Common myeloid progenitor, CD34-positive (primary cell): Measurements from ENCODE around the gene SLC6A3.
A peak's percentile ranks its signal among the peaks of the same experiment; 100 is the strongest.

ENCODE experiments used
- CTCF ChIA-PET: fragments of 350-600 bp; sonication (Branson Sonifier 250); formaldehyde crosslinking; loops from one replicate; lab custom pipeline; 2021; ENCODE audit warnings: antibody characterized with exemption; lab: Charles Lee
- POLR2A ChIA-PET: fragments of 350-600 bp; sonication (Branson Sonifier 250); formaldehyde crosslinking; loops from one replicate; lab custom pipeline; 2021; ENCODE audit warnings: antibody characterized with exemption; lab: Charles Lee
- DNase-seq, 3 donors: peaks; one replicate each; pipeline versions ENCODE4 v3.0.0 to v3.0.0-alpha.2; 2013
- H3K27ac ChIP-seq, 2 experiments: 1 replicate in 1 of 2; 2 replicates in 1 of 2; pipeline ENCODE4 v1.7.0; 2013; ENCODE audit warnings: inconsistent platforms in 2 of 2, low read length in 2 of 2, mild to moderate bottlenecking in 2 of 2, low read depth in 1 of 2, moderate library complexity in 1 of 2; ENCODE audit not compliant: severe bottlenecking in 2 of 2, insufficient read depth in 1 of 2, poor library complexity in 1 of 2
- H3K27me3 ChIP-seq, 5 experiments: replicated peaks in 2 of 5; 1 replicate in 3 of 5; 2 replicates in 2 of 5; pipeline versions ENCODE4 v1.6.1 to v1.7.0; 2013; ENCODE audit warnings: low read length in 4 of 5, mild to moderate bottlenecking in 2 of 5, moderate library complexity in 2 of 5, inconsistent platforms in 1 of 5; ENCODE audit not compliant: insufficient read depth in 5 of 5, control insufficient read depth in 4 of 5
- H3K36me3 ChIP-seq, 4 experiments: 1 replicate in 2 of 4; 2 replicates in 2 of 4; pipeline versions ENCODE4 v1.6.1 to v1.7.0; 2013; ENCODE audit warnings: low read length in 3 of 4, control low read depth in 1 of 4, mild to moderate bottlenecking in 1 of 4; ENCODE audit not compliant: control insufficient read depth in 4 of 4, insufficient read depth in 4 of 4
- H3K4me1 ChIP-seq, 4 experiments: 1 replicate in 3 of 4; 2 replicates in 1 of 4; pipeline versions ENCODE4 v1.6.1 to v1.7.1; 2013; ENCODE audit warnings: low read length in 3 of 4, mild to moderate bottlenecking in 3 of 4, control low read depth in 1 of 4, inconsistent platforms in 1 of 4, moderate library complexity in 1 of 4; ENCODE audit not compliant: control insufficient read depth in 4 of 4, insufficient read depth in 4 of 4; ENCODE audit errors: control extremely low read depth in 1 of 4
- H3K4me3 ChIP-seq, 7 experiments: 1 replicate in 4 of 7; 2 replicates in 3 of 7; pipeline versions ENCODE4 v1.5.1 to v1.7.0; 2013; ENCODE audit warnings: mild to moderate bottlenecking in 7 of 7, low read length in 6 of 7, moderate library complexity in 6 of 7, inconsistent platforms in 2 of 7, low read depth in 2 of 7, control low read depth in 1 of 7; ENCODE audit not compliant: insufficient read depth in 4 of 7, control insufficient read depth in 1 of 7; ENCODE audit errors: extremely low read depth in 1 of 7
- H3K9me3 ChIP-seq, 5 experiments: 1 replicate in 4 of 5; 2 replicates in 1 of 5; pipeline versions ENCODE4 v1.6.1 to v1.7.1; 2013; ENCODE audit warnings: low read length in 4 of 5, mild to moderate bottlenecking in 2 of 5, inconsistent platforms in 1 of 5, low read depth in 1 of 5, moderate library complexity in 1 of 5; ENCODE audit not compliant: control insufficient read depth in 4 of 5, insufficient read depth in 2 of 5; ENCODE audit errors: control extremely low read depth in 1 of 5
- whole genome bisulfite sequencing: methylation state at CpG from one replicate; pipeline ENCODE4 v1.1.5; 2013; ENCODE audit not compliant: insufficient coverage; 5-methylcytosine and 5-hydroxymethylcytosine counted together

The SLC6A3 gene

GRCh38 chr5:1445689-1446601 is 705 bp upstream of the SLC6A3 start:
- Histone ChIP-seq H3K4me1 (peaks cover 0 to 5% (median 3%) of the 10 kb centered on the region in 4 experiments), H3K9me3 (peaks cover 0 to 6% (median 0%) of the 10 kb centered on the region in 5 experiments), H3K27ac (no peak overlapping the region), H3K4me3 (no peak overlapping the region), H3K27me3 (peaks cover 0 to 99% (median 35%) of the 10 kb centered on the region in 5 experiments), H3K36me3 (no peaks in the 10 kb centered on the region)
- 6% methylated on average over 60 of the region's 92 CpGs for whole genome bisulfite sequencing
- DNase-seq = no peak
- CTCF ChIA-PET = no interaction called here
- POLR2A ChIA-PET = no interaction called here

DNA sequence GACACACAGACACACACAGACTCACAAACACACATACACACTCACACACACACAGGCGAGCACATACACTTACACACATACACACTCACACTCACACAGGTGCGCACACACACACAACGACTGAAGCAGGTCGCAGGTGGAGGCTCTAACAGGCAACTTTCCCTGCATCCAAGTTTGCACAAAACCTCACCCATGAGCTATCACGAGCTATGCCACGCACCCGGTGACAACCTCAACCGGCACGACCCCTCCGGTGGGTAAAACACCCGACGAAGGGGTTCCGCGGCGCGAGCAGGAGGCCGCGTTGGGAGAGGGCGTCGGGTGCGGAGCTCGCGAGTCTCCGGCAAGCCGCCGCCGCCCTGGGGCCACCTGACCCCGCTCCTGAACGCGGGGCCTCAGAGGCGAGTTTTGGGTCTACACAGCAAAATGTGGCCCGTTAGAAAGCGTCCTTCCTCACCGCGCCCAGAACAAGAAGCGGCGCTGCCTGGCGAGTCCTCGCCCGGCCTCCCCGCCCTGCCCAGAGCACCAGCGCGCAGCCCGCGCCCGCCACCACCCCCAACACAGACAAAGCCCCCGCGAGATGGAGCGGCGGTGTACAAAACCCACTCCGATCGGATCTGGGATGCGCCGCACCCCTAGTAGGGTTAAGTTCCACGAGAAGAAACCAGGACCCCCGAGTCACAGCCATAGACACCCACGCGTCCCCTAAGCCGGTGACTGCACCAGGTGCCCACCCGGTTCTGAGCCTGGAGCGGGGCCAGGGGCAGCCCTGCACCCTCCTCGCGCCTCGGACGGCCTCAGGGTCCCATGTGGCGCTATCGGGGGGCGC is 665 bp downstream of the SLC6A3 start:
- POLR2A ChIA-PET = no interaction called here
- no peak for DNase-seq
- CTCF ChIA-PET = no interaction called here
- peaks cover 0 to 9% (median 0%) of the 10 kb centered on the region in 5 experiments for H3K9me3 ChIP-seq
- H3K27me3 ChIP-seq = peaks cover 0 to 92% (median 35%) of the 10 kb centered on the region in 5 experiments
- 6% methylated on average over 47 of the region's 68 CpGs for WGBS
- no peak overlapping the region for H3K27ac ChIP-seq
- peaks cover 0 to 5% (median 3%) of the 10 kb centered on the region in 4 experiments for H3K4me1 ChIP-seq
- peak overlapping the region in 1 of 7 experiments; percentile 16 for H3K4me3 ChIP-seq
- no peaks in the 10 kb centered on the region for H3K36me3 ChIP-seq

GRCh38 chr5:1443991-1444360 is 1.3 kb downstream of the SLC6A3 start:
- WGBS = 40% methylated on average over 10 of the region's 15 CpGs

GRCh38 chr5:1443171-1443570 is 2.1 kb downstream of the SLC6A3 start:
- H3K27me3 ChIP-seq = peaks cover 0 to 90% (median 26%) of the 10 kb centered on the region in 5 experiments
- H3K36me3 ChIP-seq = no peaks in the 10 kb centered on the region
- CTCF ChIA-PET = no interaction called here
- POLR2A ChIA-PET = no interaction called here
- no peak overlapping the region for H3K27ac ChIP-seq
- H3K9me3 ChIP-seq = peaks cover 0 to 9% (median 0%) of the 10 kb centered on the region in 5 experiments
- DNase-seq = no peak
- H3K4me1 ChIP-seq = peaks cover 0 to 5% (median 3%) of the 10 kb centered on the region in 4 experiments
- H3K4me3 ChIP-seq = no peak overlapping the region
- 76% methylated on average over 9 of the region's 9 CpGs for WGBS

More at GRCh38 chr5:1443991-1444360, 1.3 kb downstream of the SLC6A3 start:
- H3K9me3 ChIP-seq = peaks cover 0 to 9% (median 0%) of the 10 kb centered on the region in 5 experiments
- H3K36me3 ChIP-seq = no peaks in the 10 kb centered on the region
- H3K4me3 ChIP-seq = no peak overlapping the region
- ChIA-PET CTCF (interaction anchor here (0.6 kb wide), 1 partner anchor 213 kb away, joined by 3 read pairs; no protein-coding TSS in a partner anchor), POLR2A (no interaction called here)
- peaks cover 0 to 90% (median 32%) of the 10 kb centered on the region in 5 experiments for H3K27me3 ChIP-seq
- H3K27ac ChIP-seq = no peak overlapping the region
- peaks cover 0 to 5% (median 3%) of the 10 kb centered on the region in 4 experiments for H3K4me1 ChIP-seq
- DNase-seq = peak in 1 of 3 donors; percentile 2

GRCh38 chr5:1442222-1443145 is 2.8 kb downstream of the SLC6A3 start:
- CTCF ChIA-PET = no interaction called here
- DNase-seq = no peak
- peaks cover 0 to 90% (median 20%) of the 10 kb centered on the region in 5 experiments for H3K27me3 ChIP-seq
- no peak overlapping the region for H3K4me3 ChIP-seq
- no peak overlapping the region for H3K27ac ChIP-seq
- H3K36me3 ChIP-seq = no peaks in the 10 kb centered on the region
- H3K9me3 ChIP-seq = peaks cover 0 to 4% (median 0%) of the 10 kb centered on the region in 5 experiments
- 74% methylated on average over 30 of the region's 36 CpGs for WGBS
- POLR2A ChIA-PET = no interaction called here
- peaks cover 0 to 5% (median 3%) of the 10 kb centered on the region in 4 experiments for H3K4me1 ChIP-seq

DNA sequence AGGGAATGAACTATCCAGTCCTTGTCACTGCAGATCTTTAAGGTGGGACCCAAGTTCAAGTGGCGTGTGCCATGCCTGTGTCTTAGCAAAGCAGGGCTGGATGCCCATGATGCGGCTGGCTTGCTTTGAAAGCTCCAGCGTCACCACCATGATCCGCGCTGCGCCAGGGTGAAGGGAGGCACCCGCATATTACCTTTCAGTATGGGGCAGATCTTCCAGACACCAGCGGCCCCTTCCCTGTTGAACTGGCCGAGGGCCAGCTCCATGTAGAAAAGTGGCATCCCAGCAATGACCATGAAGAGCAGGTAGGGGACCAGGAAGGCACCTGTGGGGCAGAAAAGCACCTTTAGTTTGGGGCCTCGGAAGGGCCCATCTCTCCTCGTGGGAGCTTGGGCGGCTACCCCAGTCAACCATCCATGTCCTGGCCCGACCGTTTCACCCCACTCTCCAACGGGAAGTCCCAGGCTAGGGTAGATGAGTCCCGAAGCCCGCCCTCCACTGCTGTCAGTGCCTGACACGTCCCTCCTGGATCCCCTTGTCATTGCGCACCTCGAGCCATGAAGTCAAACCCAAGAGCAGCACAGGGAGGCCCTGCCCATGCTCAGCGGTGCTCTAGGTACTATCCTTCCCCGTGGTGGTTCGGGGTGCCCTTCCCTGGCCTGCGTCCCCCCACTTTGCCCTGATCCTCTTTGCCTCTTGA is 3.9 kb downstream of the SLC6A3 start:
- Histone ChIP-seq H3K4me1 (peaks cover 0 to 5% (median 3%) of the 10 kb centered on the region in 4 experiments), H3K27me3 (peaks cover 0 to 82% (median 14%) of the 10 kb centered on the region in 5 experiments), H3K27ac (no peak overlapping the region), H3K4me3 (no peak overlapping the region), H3K36me3 (no peaks in the 10 kb centered on the region), H3K9me3 (peaks cover 0 to 4% (median 0%) of the 10 kb centered on the region in 5 experiments)
- 92% methylated on average over 24 of the region's 24 CpGs for WGBS
- POLR2A ChIA-PET = no interaction called here
- no peak for DNase-seq
- CTCF ChIA-PET = no interaction called here
